Karpas-422 (cell line): ENCODE data around the gene AP4E1. TPM values are rescaled to one million over a fixed set of nuclear protein-coding genes. Genes with fewer than 3 reads are reported as not detected.
A peak's percentile ranks its signal among the peaks of the same experiment; 100 is the strongest.
"Not testable (repeated sequence)": the region's sequence is repeated elsewhere in the genome, so short reads cannot be mapped to it uniquely, and the experiment has no call there.

Source experiments
- DNase-seq: peaks from one replicate; pipeline ENCODE4 v3.0.0-alpha.2; 2015
- H2AFZ ChIP-seq: fragments of 200-600 bp; sonication (generic); 2 replicates; pipeline ENCODE4 v1.6.1; 2014; ENCODE audit warnings: antibody characterized with exemption, low read length, mixed read lengths
- H3K27ac ChIP-seq: fragments of 200-600 bp; sonication (generic); 2 replicates; pipeline ENCODE4 v1.5.1; 2014; ENCODE audit warnings: mild to moderate bottlenecking, low read length, moderate library complexity
- H3K27me3 ChIP-seq: fragments of 200-600 bp; sonication (generic); 2 replicates; pipeline ENCODE4 v1.6.1; 2014; ENCODE audit warnings: low read length, mixed read lengths
- H3K36me3 ChIP-seq: fragments of 200-600 bp; sonication (generic); 2 replicates; pipeline ENCODE4 v1.6.1; 2014; ENCODE audit warnings: low read length, mixed read lengths; ENCODE audit not compliant: insufficient read depth
- H3K4me1 ChIP-seq: fragments of 200-600 bp; sonication (generic); 2 replicates; pipeline ENCODE4 v1.6.1; 2014; ENCODE audit warnings: mild to moderate bottlenecking, low read length, mixed read lengths
- H3K4me2 ChIP-seq: fragments of 200-600 bp; sonication (generic); 2 replicates; pipeline ENCODE4 v1.6.1; 2014; ENCODE audit warnings: low read length, low read depth, mild to moderate bottlenecking; ENCODE audit not compliant: poor library complexity, severe bottlenecking
- H3K4me3 ChIP-seq: fragments of 200-600 bp; sonication (generic); 2 replicates; pipeline ENCODE4 v1.5.1; 2014; ENCODE audit warnings: mild to moderate bottlenecking, antibody characterized with exemption, low read length, mixed read lengths
- H3K79me2 ChIP-seq: fragments of 200-600 bp; sonication (generic); 2 replicates; pipeline ENCODE4 v1.6.1; 2014; ENCODE audit warnings: mild to moderate bottlenecking, low read length, mixed read lengths
- H3K9ac ChIP-seq: fragments of 200-600 bp; sonication (generic); 2 replicates; pipeline ENCODE4 v1.6.0; 2014; ENCODE audit warnings: low read length
- H3K9me2 ChIP-seq: fragments of 200-600 bp; sonication (generic), shearing (Covaris generic); replicated peaks from 2 replicates; pipeline ENCODE4 v1.6.0; 2014; ENCODE audit warnings: mild to moderate bottlenecking, low read length, moderate library complexity; ENCODE audit not compliant: insufficient read depth
- H3K9me3 ChIP-seq: fragments of 300-700, 200-600 bp; sonication (generic); 2 replicates; pipeline ENCODE4 v1.6.1; 2014; ENCODE audit warnings: low read length, mixed read lengths
- H4K20me1 ChIP-seq: fragments of 200-600 bp; sonication (generic); 2 replicates; pipeline ENCODE4 v1.6.1; 2014; ENCODE audit warnings: mild to moderate bottlenecking, antibody characterized with exemption, low read length, low read depth; ENCODE audit not compliant: insufficient read depth
- total RNA-seq: library from RNA; depleted of rRNA; stranded (reverse); fragments of >200 nt; shearing (Covaris generic); gene quantifications from 2 replicates; pipeline ENCODE4 v1.2.3, GENCODE V29; 2014; ENCODE audit warnings: low replicate concordance

AP4E1 gene
- total RNA-seq, 1 experiment from 2014 or later, result 26.5 TPM

GRCh38 chr15:50943638-50944037 lies 35.2 kb downstream of the AP4E1 start:
- Histone ChIP-seq H3K4me3 (no peak overlapping the region), H2AFZ (no peak overlapping the region), H3K36me3 (peaks cover 45% of the 10 kb centered on the region), H3K9me3 (no peaks in the 10 kb centered on the region), H3K4me1 (peaks cover 7% of the 10 kb centered on the region), H3K27ac (no peak overlapping the region), H3K79me2 (peaks cover 13% of the 10 kb centered on the region), H3K9ac (no peak overlapping the region), H3K9me2 (no peaks in the 10 kb centered on the region), H3K27me3 (no peaks in the 10 kb centered on the region), H4K20me1 (no peaks in the 10 kb centered on the region), H3K4me2 (no peak overlapping the region)
- no peak for DNase-seq

- Histone ChIP-seq H3K9me3 (no peaks in the 10 kb centered on the region), H3K4me3 (no peak overlapping the region)
Observed at GRCh38 chr15:50944672-50945071, 36.2 kb downstream of the AP4E1 start.

GRCh38 chr15:50945725-50946124 lies 37.2 kb downstream of the AP4E1 start:
- Histone ChIP-seq H3K9me3 (no peaks in the 10 kb centered on the region), H4K20me1 (no peaks in the 10 kb centered on the region), H3K4me2 (no peak overlapping the region), H3K79me2 (peaks cover 11% of the 10 kb centered on the region), H2AFZ (no peak overlapping the region), H3K4me3 (no peak overlapping the region), H3K9ac (no peak overlapping the region), H3K4me1 (peaks cover 7% of the 10 kb centered on the region), H3K36me3 (peaks cover 55% of the 10 kb centered on the region), H3K9me2 (no peaks in the 10 kb centered on the region), H3K27me3 (no peaks in the 10 kb centered on the region), H3K27ac (no peak overlapping the region)
- no peak for DNase-seq

More at GRCh38 chr15:50944672-50945071, 36.2 kb downstream of the AP4E1 start:
- H3K4me2 ChIP-seq, result no peak overlapping the region
- no peak overlapping the region for H3K9ac ChIP-seq
- H3K4me1 ChIP-seq, result peaks cover 7% of the 10 kb centered on the region
- H3K9me2 ChIP-seq, result no peaks in the 10 kb centered on the region
- H4K20me1 ChIP-seq, result no peaks in the 10 kb centered on the region
- H3K79me2 ChIP-seq, result peaks cover 9% of the 10 kb centered on the region
- H3K36me3 ChIP-seq, result peaks cover 49% of the 10 kb centered on the region
- no peak overlapping the region for H2AFZ ChIP-seq
- no peak overlapping the region for H3K27ac ChIP-seq
- H3K27me3 ChIP-seq, result no peaks in the 10 kb centered on the region
- no peak for DNase-seq

GRCh38 chr15:50950745-50951144 lies 42.3 kb downstream of the AP4E1 start:
- not testable (repeated sequence) for H3K27ac ChIP-seq, H3K9ac ChIP-seq, H3K4me1 ChIP-seq, H2AFZ ChIP-seq, H3K9me3 ChIP-seq, DNase-seq, H3K4me3 ChIP-seq, H3K9me2 ChIP-seq, H3K27me3 ChIP-seq, H4K20me1 ChIP-seq, H3K4me2 ChIP-seq
- Histone ChIP-seq H3K79me2 (peaks cover 32% of the 10 kb centered on the region), H3K36me3 (peaks cover 61% of the 10 kb centered on the region)

GRCh38 chr15:50953302-50953701 lies 44.8 kb downstream of the AP4E1 start:
- no peak overlapping the region for H3K27ac ChIP-seq
- H3K9me3 ChIP-seq, result no peaks in the 10 kb centered on the region; the same call in 1 of the 2 replicates
- H3K4me2 ChIP-seq, result no peak overlapping the region
- H3K9ac ChIP-seq, result no peak overlapping the region
- H2AFZ ChIP-seq, result no peak overlapping the region
- no peak overlapping the region for H3K4me3 ChIP-seq
- H3K4me1 ChIP-seq, result no peaks in the 10 kb centered on the region
- H4K20me1 ChIP-seq, result no peaks in the 10 kb centered on the region
- peaks cover 76% of the 10 kb centered on the region for H3K36me3 ChIP-seq
- DNase-seq, result no peak
- no peaks in the 10 kb centered on the region for H3K9me2 ChIP-seq
- H3K79me2 ChIP-seq, result peaks cover 38% of the 10 kb centered on the region
- no peaks in the 10 kb centered on the region for H3K27me3 ChIP-seq

- not testable (repeated sequence) for H2AFZ ChIP-seq, H3K9ac ChIP-seq, H3K9me3 ChIP-seq, DNase-seq, H3K4me3 ChIP-seq, H3K4me1 ChIP-seq, H3K27me3 ChIP-seq, H3K9me2 ChIP-seq, H4K20me1 ChIP-seq, H3K27ac ChIP-seq, H3K4me2 ChIP-seq
- Histone ChIP-seq H3K79me2 (peaks cover 38% of the 10 kb centered on the region), H3K36me3 (peaks cover 84% of the 10 kb centered on the region)
Observed at GRCh38 chr15:50954837-50955236, 46.4 kb downstream of the AP4E1 start.

GRCh38 chr15:50959717-50960116 lies 51.2 kb downstream of the AP4E1 start:
- Histone ChIP-seq H3K27ac (no peak overlapping the region), H3K4me1 (no peaks in the 10 kb centered on the region), H3K27me3 (no peaks in the 10 kb centered on the region), H3K4me3 (no peak overlapping the region), H3K9me3 (peaks cover 33% of the 10 kb centered on the region), H3K4me2 (no peak overlapping the region), H2AFZ (no peak overlapping the region), H3K9me2 (no peaks in the 10 kb centered on the region), H3K36me3 (peaks cover 85% of the 10 kb centered on the region), H3K79me2 (peaks cover 17% of the 10 kb centered on the region), H4K20me1 (no peaks in the 10 kb centered on the region), H3K9ac (no peak overlapping the region)
- no peak for DNase-seq

GRCh38 chr15:50964075-50964474 lies 55.6 kb downstream of the AP4E1 start:
- Histone ChIP-seq H2AFZ (no peak overlapping the region), H3K27ac (no peak overlapping the region), H3K9ac (no peak overlapping the region), H3K27me3 (no peaks in the 10 kb centered on the region), H3K36me3 (peaks cover 81% of the 10 kb centered on the region), H3K4me2 (no peak overlapping the region), H3K4me1 (no peaks in the 10 kb centered on the region), H4K20me1 (no peaks in the 10 kb centered on the region), H3K9me3 (peaks cover 49% of the 10 kb centered on the region), H3K9me2 (no peaks in the 10 kb centered on the region), H3K79me2 (peaks cover 15% of the 10 kb centered on the region), H3K4me3 (no peak overlapping the region)
- DNase-seq, result peak; percentile 51

- Histone ChIP-seq H3K4me2 (no peak overlapping the region), H3K79me2 (peaks cover 35% of the 10 kb centered on the region), H3K9ac (no peak overlapping the region), H3K4me3 (no peak overlapping the region), H3K9me2 (no peaks in the 10 kb centered on the region), H3K27ac (no peak overlapping the region), H4K20me1 (no peaks in the 10 kb centered on the region), H3K36me3 (peaks cover 84% of the 10 kb centered on the region), H3K27me3 (no peaks in the 10 kb centered on the region), H3K4me1 (no peaks in the 10 kb centered on the region), H3K9me3 (peaks cover 37% of the 10 kb centered on the region), H2AFZ (no peak overlapping the region)
- no peak for DNase-seq
Observed at GRCh38 chr15:50968353-50968752, 59.9 kb downstream of the AP4E1 start.
